IMR-90 (cell line): ENCODE data around the gene CNST.

ENCODE experiments used
- BHLHE40 ChIP-seq: fragments of 150-350 bp; IDR thresholded peaks from 2 replicates; pipeline ENCODE4 v1.6.1; 2016; ENCODE audit warnings: mild to moderate bottlenecking, low read depth, low read length
- CEBPB ChIP-seq: IDR thresholded peaks from 2 replicates; pipeline ENCODE4 v1.6.1; 2012; ENCODE audit warnings: low read depth, low read length, improper control_type of control experiment
- CTCF ChIP-seq: conservative IDR thresholded peaks from 2 replicates; pipeline ENCODE4 v1.5.1; 2012; ENCODE audit warnings: mild to moderate bottlenecking, low read depth, low read length, improper control_type of control experiment
- ELK1 ChIP-seq: fragments of 150-350 bp; IDR thresholded peaks from 2 replicates; pipeline ENCODE4 v1.6.1; 2016; ENCODE audit warnings: low read depth, mild to moderate bottlenecking, low read length, moderate library complexity, borderline replicate concordance
- FOS ChIP-seq: fragments of 150-350 bp; IDR thresholded peaks from 2 replicates; pipeline ENCODE4 v1.6.1; 2016; ENCODE audit warnings: low read depth, low read length
- MAFK ChIP-seq: IDR thresholded peaks from 2 replicates; pipeline ENCODE4 v1.6.1; 2012; ENCODE audit warnings: low read depth, low read length, improper control_type of control experiment
- MXI1 ChIP-seq: IDR thresholded peaks from 2 replicates; pipeline ENCODE4 v1.6.1; 2012; ENCODE audit warnings: low read depth, mild to moderate bottlenecking, low read length, moderate library complexity, borderline replicate concordance
- POLR2A ChIP-seq: IDR thresholded peaks from 2 replicates; pipeline ENCODE4 v1.6.1; 2012; ENCODE audit warnings: mild to moderate bottlenecking, low read depth, low read length
- RAD21 ChIP-seq: IDR thresholded peaks from 2 replicates; pipeline ENCODE4 v1.6.1; 2012; ENCODE audit warnings: low read length, improper control_type of control experiment
- RCOR1 ChIP-seq: IDR thresholded peaks from 2 replicates; pipeline ENCODE4 v1.6.1; 2012; ENCODE audit warnings: mild to moderate bottlenecking, low read length, improper control_type of control experiment; ENCODE audit not compliant: insufficient replicate concordance
- RFX5 ChIP-seq: IDR thresholded peaks from 2 replicates; pipeline ENCODE4 v1.8.0; 2012; ENCODE audit warnings: low read depth, mild to moderate bottlenecking, low read length, moderate library complexity
- SMC3 ChIP-seq: fragments of 150-350 bp; IDR thresholded peaks from 2 replicates; pipeline ENCODE4 v1.6.1; 2016; ENCODE audit warnings: low read depth, mild to moderate bottlenecking, antibody characterized with exemption, low read length, moderate library complexity

GRCh38 chr1:246632281-246633168, 66.3 kb downstream of the CNST start:
- TF ChIP-seq CTCF (no peak), ELK1 (no peak), MXI1 (peak; percentile 54; the same call in 1 of the 2 replicates), BHLHE40 (peak; percentile 81), POLR2A (no peak), CEBPB (peak; percentile 95), RFX5 (no peak), RAD21 (no peak), MAFK (peak; percentile 54; the same call in 1 of the 2 replicates), SMC3 (no peak), RCOR1 (no peak), FOS (no peak)
